PC-9 (cell line): ENCODE measurements around the gene AP4S1. TPM values are rescaled to one million over a fixed set of nuclear protein-coding genes. Genes with fewer than 3 reads are reported as not detected.

Experiments used
- BruUV-seq: library from RNA; stranded (reverse); fragments of 400-500 nt; replicated peaks from 2 replicates; lab custom pipeline; 2021; lab: Mats Ljungman, UMichigan
- CTCF ChIA-PET: fragments of 300-600 bp; sonication (Branson Sonifier 250); formaldehyde crosslinking; loops from one replicate; lab custom pipeline; 2022; ENCODE audit warnings: antibody characterized with exemption; lab: Charles Lee
- POLR2A ChIA-PET: fragments of 300-600 bp; sonication (Branson Sonifier 250); formaldehyde crosslinking; loops from one replicate; lab custom pipeline; 2022; ENCODE audit warnings: antibody characterized with exemption; ENCODE audit not compliant: unreplicated experiment; lab: Charles Lee
- DNase-seq, 2 experiments: peaks; one replicate each; pipeline versions ENCODE4 v3.0.0 to v3.0.0-alpha.2; 2015 to 2022; ENCODE audit warnings: mixed read lengths in 1 of 2
- H2AFZ ChIP-seq: fragments of 200-600 bp; sonication (generic); 2 replicates; pipeline ENCODE4 v1.8.1; 2017; ENCODE audit warnings: antibody characterized with exemption
- H3F3A ChIP-seq: fragments of 200-600 bp; sonication (generic); 2 replicates; pipeline ENCODE4 v1.8.1; 2017; ENCODE audit warnings: antibody characterized with exemption, mild to moderate bottlenecking, low read depth; ENCODE audit not compliant: insufficient read depth
- H3K27ac ChIP-seq: fragments of 200-600 bp; sonication (generic); 2 replicates; pipeline ENCODE4 v1.6.1; 2016; ENCODE audit warnings: mixed run types
- H3K27me3 ChIP-seq: fragments of 200-600 bp; sonication (generic); 2 replicates; pipeline ENCODE4 v1.6.1; 2016; ENCODE audit warnings: low read depth, mixed run types; ENCODE audit not compliant: insufficient read depth
- H3K36me3 ChIP-seq: fragments of 200-600 bp; sonication (generic); 2 replicates; pipeline ENCODE4 v1.6.1; 2016; ENCODE audit warnings: low read depth, mixed run types
- H3K4me1 ChIP-seq: fragments of 200-600 bp; sonication (generic); replicated peaks from 2 replicates; pipeline ENCODE4 v1.6.1; 2016; ENCODE audit warnings: mixed run types; ENCODE audit not compliant: insufficient read depth
- H3K4me2 ChIP-seq: fragments of 200-600 bp; sonication (generic); 2 replicates; pipeline ENCODE4 v1.6.1; 2017; ENCODE audit warnings: mixed run types
- H3K4me3 ChIP-seq: fragments of 200-600 bp; sonication (generic); 2 replicates; pipeline ENCODE4 v1.6.1; 2016; ENCODE audit warnings: mixed run types
- H3K79me2 ChIP-seq: fragments of 200-600 bp; sonication (generic); 2 replicates; pipeline ENCODE4 v1.6.1; 2017; ENCODE audit warnings: low read depth, mixed run types
- H3K9me2 ChIP-seq: fragments of 200-600 bp; sonication (generic); 2 replicates; pipeline ENCODE4 v1.8.1; 2017; ENCODE audit warnings: mild to moderate bottlenecking; ENCODE audit not compliant: insufficient read depth
- H3K9me3 ChIP-seq: fragments of 200-600 bp; sonication (generic); 2 replicates; pipeline ENCODE4 v1.8.1; 2016; ENCODE audit warnings: low read depth; ENCODE audit not compliant: insufficient read depth
- H4K20me1 ChIP-seq: fragments of 200-600 bp; sonication (generic); 2 replicates; pipeline ENCODE4 v1.8.1; 2017; ENCODE audit not compliant: insufficient read depth
- CTCF ChIP-seq: fragments of 200-600 bp; sonication (generic); conservative IDR thresholded peaks from 2 replicates; pipeline ENCODE4 v1.6.1; 2017; ENCODE audit warnings: mixed run types, antibody characterized with exemption, mild to moderate bottlenecking, moderate library complexity
- EZH2 ChIP-seq: fragments of 200-600 bp; sonication (generic); IDR thresholded peaks from 2 replicates; pipeline ENCODE4 v1.8.0; 2017; ENCODE audit warnings: antibody characterized with exemption, low read depth
- intact Hi-C: fragments of 100-400 bp; cut with micrococcal nuclease; formaldehyde crosslinking; loops from one replicate; pipeline ENCODE4 v1.10.0; 2022; ENCODE audit not compliant: unreplicated experiment
- total RNA-seq: library from RNA; stranded (reverse); gene quantifications from 2 replicates; pipeline ENCODE4 v1.2.3, GENCODE V29; 2021

AP4S1 gene
- total RNA-seq, 1 experiment from 2014 or later: 2.8 TPM

GRCh38 chr14:31029016-31029970 lies 3.8 kb downstream of the AP4S1 start:
- no peak overlapping the region for H3K4me3 ChIP-seq
- no peaks in the 10 kb centered on the region for H3K9me3 ChIP-seq
- peaks cover 18% of the 10 kb centered on the region for H3K79me2 ChIP-seq
- no peak for DNase-seq
- H3K4me1 ChIP-seq: peaks cover 35% of the 10 kb centered on the region
- H3K27ac ChIP-seq: no peak overlapping the region
- ChIA-PET CTCF (no interaction called here), POLR2A (interaction anchor here (0.6 kb wide), 1 partner anchor 174 kb away, joined by 6 read pairs; no protein-coding TSS in a partner anchor)
- no peaks in the 10 kb centered on the region for H3K36me3 ChIP-seq
- H4K20me1 ChIP-seq: peaks cover 6% of the 10 kb centered on the region; the same call in 1 of the 2 replicates
- BruUV-seq: no TSS peak
- TF ChIP-seq EZH2: no peak
- H3F3A ChIP-seq: peaks cover 27% of the 10 kb centered on the region
- H2AFZ ChIP-seq: no peak overlapping the region
- H3K27me3 ChIP-seq: no peaks in the 10 kb centered on the region
- H3K9me2 ChIP-seq: no peaks in the 10 kb centered on the region
- intact Hi-C loops: loop anchor here (5.0 kb wide), 1 partner anchor 53 kb away; no protein-coding TSS in a partner anchor
- H3K4me2 ChIP-seq: no peak overlapping the region

- ChIA-PET POLR2A (no interaction called here), CTCF (no interaction called here)
- intact Hi-C loops: no loop called here
- no peak overlapping the region for H2AFZ ChIP-seq
- H3F3A ChIP-seq: peaks cover 27% of the 10 kb centered on the region
- H3K4me1 ChIP-seq: peaks cover 32% of the 10 kb centered on the region
- no peaks in the 10 kb centered on the region for H3K9me3 ChIP-seq
- H4K20me1 ChIP-seq: no peaks in the 10 kb centered on the region
- H3K36me3 ChIP-seq: no peaks in the 10 kb centered on the region
- no peaks in the 10 kb centered on the region for H3K9me2 ChIP-seq
- peaks cover 7% of the 10 kb centered on the region for H3K79me2 ChIP-seq
- H3K4me2 ChIP-seq: no peak overlapping the region
- TF ChIP-seq CTCF (no peak), EZH2 (no peak)
- H3K27me3 ChIP-seq: no peaks in the 10 kb centered on the region
- no peak for DNase-seq
- BruUV-seq: no TSS peak
- no peak overlapping the region for H3K27ac ChIP-seq
- H3K4me3 ChIP-seq: no peak overlapping the region
Measured at GRCh38 chr14:31030469-31030868, 5.0 kb downstream of the AP4S1 start.

- H3K27me3 ChIP-seq: no peaks in the 10 kb centered on the region
- H3K9me2 ChIP-seq: no peaks in the 10 kb centered on the region
- POLR2A ChIA-PET: interaction anchor here (0.5 kb wide), 1 partner anchor 10 kb away, joined by 4 read pairs; the partner anchor contains the start of gene STRN3
- H3K36me3 ChIP-seq: no peaks in the 10 kb centered on the region
- H3F3A ChIP-seq: peaks cover 13% of the 10 kb centered on the region; the same call in 1 of the 2 replicates
- H2AFZ ChIP-seq: no peak overlapping the region
- H3K4me1 ChIP-seq: peaks cover 18% of the 10 kb centered on the region
- H3K4me3 ChIP-seq: no peak overlapping the region
- DNase-seq: no peak
- no peak overlapping the region for H3K27ac ChIP-seq
- TF ChIP-seq EZH2 (no peak), CTCF (no peak)
- H3K79me2 ChIP-seq: no peaks in the 10 kb centered on the region
- H3K9me3 ChIP-seq: no peaks in the 10 kb centered on the region
- no TSS peak for BruUV-seq
- no peaks in the 10 kb centered on the region for H4K20me1 ChIP-seq
- intact Hi-C loops: no loop called here
- H3K4me2 ChIP-seq: no peak overlapping the region
- CTCF ChIA-PET: no interaction called here
Measured at GRCh38 chr14:31036552-31036951, 11.1 kb downstream of the AP4S1 start.
